Activated CD8-positive, alpha-beta T cell treated with anti-CD3 and anti-CD28 coated beads, Interleukin-2, amount 10 ng/mL, durations not matched to agents 7 days and 5 days (primary cell): ENCODE results near the gene CORO6. TPM values are rescaled to one million over a fixed set of nuclear protein-coding genes. Genes with fewer than 3 reads are reported as not detected.
"Not testable (repeated sequence)": the region's sequence is repeated elsewhere in the genome, so short reads cannot be mapped to it uniquely, and the experiment has no call there.

Experiments used
- ATAC-seq: fragments of 150-1000 bp; cut with Tn5 transposase; one replicate; pipeline ENCODE4 v1.10.0; 2021; ENCODE audit warnings: moderate library complexity
- CTCF ChIA-PET: fragments of 350-600 bp; sonication (Branson Sonifier 250); formaldehyde crosslinking; loops from one replicate; lab custom pipeline; 2021; ENCODE audit warnings: antibody characterized with exemption; lab: Charles Lee
- POLR2A ChIA-PET: fragments of 350-600 bp; sonication (Branson Sonifier 250); formaldehyde crosslinking; loops from one replicate; lab custom pipeline; 2021; ENCODE audit warnings: antibody characterized with exemption; lab: Charles Lee
- DNase-seq: peaks from one replicate; pipeline ENCODE4 v3.0.0-alpha.2; 2020
- H3K27ac Mint-ChIP-seq: one replicate; pipeline ENCODE4 v1.8.0; 2021; ENCODE audit warnings: mild to moderate bottlenecking, mixed read lengths
- H3K27me3 Mint-ChIP-seq: one replicate; pipeline ENCODE4 v1.8.0; 2021; ENCODE audit warnings: low read depth, mixed read lengths
- H3K36me3 Mint-ChIP-seq: one replicate; pipeline ENCODE4 v1.8.0; 2021; ENCODE audit warnings: low read depth, mixed read lengths
- H3K4me1 Mint-ChIP-seq: one replicate; pipeline ENCODE4 v1.8.0; 2021; ENCODE audit warnings: low read depth, mixed read lengths
- H3K4me3 Mint-ChIP-seq: one replicate; pipeline ENCODE4 v1.8.0; 2021; ENCODE audit warnings: mild to moderate bottlenecking, mixed read lengths
- H3K9me3 Mint-ChIP-seq: one replicate; pipeline ENCODE4 v1.8.0; 2022; ENCODE audit warnings: mixed read lengths; ENCODE audit not compliant: insufficient read depth
- total RNA-seq, 2 experiments: library from RNA; stranded (reverse); gene quantifications; one replicate each; pipeline ENCODE4 v1.2.3, GENCODE V29; 2021

Gene CORO6
- total RNA-seq, 2 experiments from 2014 or later, result 6.2 to 6.3 TPM

- Mint-ChIP-seq H3K4me1 (peaks cover 5% of the 10 kb centered on the region), H3K9me3 (no peaks in the 10 kb centered on the region), H3K4me3 (no peak overlapping the region), H3K36me3 (peaks cover 49% of the 10 kb centered on the region), H3K27ac (no peak overlapping the region), H3K27me3 (no peaks in the 10 kb centered on the region)
- ChIA-PET CTCF (interaction anchor here (0.8 to 2.7 kb wide), 6 partner anchors 11 to 277 kb away, joined by 3 to 21 read pairs (median 4); no protein-coding TSS in a partner anchor), POLR2A (interaction anchor here (0.7 kb wide), 1 partner anchor 123 kb away, joined by 3 read pairs; no protein-coding TSS in a partner anchor)
- DNase-seq (no peak), ATAC-seq (no peak)
Observed at GRCh38 chr17:29653995-29654714, 31.4 kb upstream of the CORO6 start.

GRCh38 chr17:29652976-29653375, 30.3 kb upstream of the CORO6 start:
- H3K4me1 Mint-ChIP-seq, result no peaks in the 10 kb centered on the region
- no peaks in the 10 kb centered on the region for H3K9me3 Mint-ChIP-seq
- H3K27me3 Mint-ChIP-seq, result no peaks in the 10 kb centered on the region
- no peak overlapping the region for H3K4me3 Mint-ChIP-seq
- no peak overlapping the region for H3K27ac Mint-ChIP-seq
- DNase-seq (no peak), ATAC-seq (no peak)
- H3K36me3 Mint-ChIP-seq, result peaks cover 52% of the 10 kb centered on the region
- CTCF ChIA-PET, result interaction anchor here (0.8 to 2.7 kb wide), 6 partner anchors 12 to 279 kb away, joined by 3 to 21 read pairs (median 4); no protein-coding TSS in a partner anchor
- POLR2A ChIA-PET, result no interaction called here

- ATAC-seq, H3K27me3 Mint-ChIP-seq, H3K27ac Mint-ChIP-seq, H3K4me3 Mint-ChIP-seq, CTCF ChIA-PET, DNase-seq, H3K9me3 Mint-ChIP-seq, H3K4me1 Mint-ChIP-seq: not testable (repeated sequence)
- H3K36me3 Mint-ChIP-seq, result peaks cover 50% of the 10 kb centered on the region
- POLR2A ChIA-PET, result interaction anchor here (0.9 kb wide), 1 partner anchor 441 kb away, joined by 3 read pairs; no protein-coding TSS in a partner anchor
Observed at GRCh38 chr17:29651913-29652312, 29.2 kb upstream of the CORO6 start.

GRCh38 chr17:29650396-29650795, 27.7 kb upstream of the CORO6 start:
- H3K27ac Mint-ChIP-seq, result no peak overlapping the region

GRCh38 chr17:29649359-29649758, 26.6 kb upstream of the CORO6 start:
- no peaks in the 10 kb centered on the region for H3K27me3 Mint-ChIP-seq
- no peak overlapping the region for H3K4me3 Mint-ChIP-seq
- ChIA-PET CTCF (interaction anchor here (1.0 to 2.2 kb wide), 2 partner anchors 32 to 130 kb away, joined by 4 to 7 read pairs; no protein-coding TSS in a partner anchor), POLR2A (no interaction called here)
- DNase-seq (no peak), ATAC-seq (no peak)
- no peak overlapping the region for H3K27ac Mint-ChIP-seq
- no peaks in the 10 kb centered on the region for H3K9me3 Mint-ChIP-seq
- no peaks in the 10 kb centered on the region for H3K4me1 Mint-ChIP-seq
- H3K36me3 Mint-ChIP-seq, result peaks cover 46% of the 10 kb centered on the region

More at GRCh38 chr17:29650396-29650795, 27.7 kb upstream of the CORO6 start:
- DNase-seq (no peak), ATAC-seq (no peak)
- ChIA-PET CTCF (interaction anchor here (1.0 to 1.2 kb wide), 2 partner anchors 11 to 33 kb away, joined by 4 read pairs; no protein-coding TSS in a partner anchor), POLR2A (no interaction called here)
- no peaks in the 10 kb centered on the region for H3K27me3 Mint-ChIP-seq
- peaks cover 43% of the 10 kb centered on the region for H3K36me3 Mint-ChIP-seq
- H3K4me3 Mint-ChIP-seq, result no peak overlapping the region
- H3K9me3 Mint-ChIP-seq, result no peaks in the 10 kb centered on the region
- no peaks in the 10 kb centered on the region for H3K4me1 Mint-ChIP-seq

- no peaks in the 10 kb centered on the region for H3K9me3 Mint-ChIP-seq
- no peak for DNase-seq
- H3K27ac Mint-ChIP-seq, result no peak overlapping the region
- H3K27me3 Mint-ChIP-seq, result no peaks in the 10 kb centered on the region
- no peak overlapping the region for H3K4me3 Mint-ChIP-seq
- H3K4me1 Mint-ChIP-seq, result no peaks in the 10 kb centered on the region
- peaks cover 40% of the 10 kb centered on the region for H3K36me3 Mint-ChIP-seq
- CTCF ChIA-PET, result interaction anchor here (0.8 to 2.2 kb wide), 2 partner anchors 8 to 131 kb away, joined by 4 to 7 read pairs; no protein-coding TSS in a partner anchor
- POLR2A ChIA-PET, result interaction anchor here (1.0 kb wide), 1 partner anchor 23 kb away, joined by 3 read pairs; no protein-coding TSS in a partner anchor
- ATAC-seq, result no peak
Observed at GRCh38 chr17:29648005-29648404, 25.3 kb upstream of the CORO6 start.

GRCh38 chr17:29645515-29646051, 22.9 kb upstream of the CORO6 start:
- ChIA-PET CTCF (no interaction called here), POLR2A (no interaction called here)
- Mint-ChIP-seq H3K36me3 (peaks cover 34% of the 10 kb centered on the region), H3K4me3 (no peak overlapping the region), H3K9me3 (no peaks in the 10 kb centered on the region), H3K27ac (no peak overlapping the region), H3K4me1 (peaks cover 2% of the 10 kb centered on the region), H3K27me3 (no peaks in the 10 kb centered on the region)
- no peak for ATAC-seq
- DNase-seq, result no peak

- no peak overlapping the region for H3K27ac Mint-ChIP-seq
- CTCF ChIA-PET, result interaction anchor here (1.2 to 7.8 kb wide), 6 partner anchors 15 to 287 kb away, joined by 3 to 143 read pairs (median 28); partner anchors contain the start of gene SSH2
- POLR2A ChIA-PET, result no interaction called here
Observed at GRCh38 chr17:29643817-29644160, 21.1 kb upstream of the CORO6 start.

GRCh38 chr17:29642171-29642611, 19.5 kb upstream of the CORO6 start:
- Mint-ChIP-seq H3K4me1 (peaks cover 19% of the 10 kb centered on the region), H3K4me3 (no peak overlapping the region), H3K9me3 (no peaks in the 10 kb centered on the region), H3K27ac (no peak overlapping the region), H3K36me3 (peaks cover 24% of the 10 kb centered on the region), H3K27me3 (no peaks in the 10 kb centered on the region)
- ChIA-PET CTCF (interaction anchor here (0.8 to 7.8 kb wide), 6 partner anchors 11 to 289 kb away, joined by 3 to 143 read pairs (median 27); partner anchors contain the start of gene SSH2), POLR2A (no interaction called here)
- DNase-seq (no peak), ATAC-seq (no peak)

More at GRCh38 chr17:29643817-29644160, 21.1 kb upstream of the CORO6 start:
- H3K4me3 Mint-ChIP-seq, result no peak overlapping the region
- H3K4me1 Mint-ChIP-seq, result peaks cover 18% of the 10 kb centered on the region
- peaks cover 32% of the 10 kb centered on the region for H3K36me3 Mint-ChIP-seq
- no peaks in the 10 kb centered on the region for H3K27me3 Mint-ChIP-seq
- no peaks in the 10 kb centered on the region for H3K9me3 Mint-ChIP-seq
- DNase-seq (no peak), ATAC-seq (no peak)

GRCh38 chr17:29640981-29641642, 18.4 kb upstream of the CORO6 start:
- H3K4me3 Mint-ChIP-seq, result no peak overlapping the region
- no peak overlapping the region for H3K27ac Mint-ChIP-seq
- POLR2A ChIA-PET, result interaction anchor here (0.6 to 1.8 kb wide), 2 partner anchors 17 to 290 kb away, joined by 3 to 6 read pairs; no protein-coding TSS in a partner anchor
- H3K9me3 Mint-ChIP-seq, result no peaks in the 10 kb centered on the region
- H3K27me3 Mint-ChIP-seq, result no peaks in the 10 kb centered on the region
- peaks cover 32% of the 10 kb centered on the region for H3K36me3 Mint-ChIP-seq
- ATAC-seq, result no peak
- peaks cover 19% of the 10 kb centered on the region for H3K4me1 Mint-ChIP-seq
- no peak for DNase-seq
- CTCF ChIA-PET, result interaction anchor here (0.7 to 7.8 kb wide), 12 partner anchors 12 to 333 kb away, joined by 3 to 143 read pairs (median 16); partner anchors contain the start of gene SSH2

- DNase-seq, result no peak
- Mint-ChIP-seq H3K4me1 (peaks cover 19% of the 10 kb centered on the region), H3K36me3 (peaks cover 34% of the 10 kb centered on the region), H3K27ac (peak overlapping the region; percentile 12), H3K9me3 (no peaks in the 10 kb centered on the region), H3K4me3 (no peak overlapping the region), H3K27me3 (no peaks in the 10 kb centered on the region)
- POLR2A ChIA-PET, result interaction anchor here (1.7 to 1.8 kb wide), 2 partner anchors 139 to 291 kb away, joined by 6 to 8 read pairs; no protein-coding TSS in a partner anchor
- no peak for ATAC-seq
- CTCF ChIA-PET, result interaction anchor here (0.7 to 7.8 kb wide), 20 partner anchors 13 to 333 kb away, joined by 3 to 143 read pairs (median 11); partner anchors contain the start of gene SSH2
Observed at GRCh38 chr17:29640413-29640812, 17.7 kb upstream of the CORO6 start.
